Heart right ventricle (tissue), 16 donors: ENCODE data around the gene DHRS2. TPM values are rescaled to one million over a fixed set of nuclear protein-coding genes. Genes with fewer than 3 reads are reported as not detected.
"Not testable (repeated sequence)": the region's sequence is repeated elsewhere in the genome, so short reads cannot be mapped to it uniquely, and the experiment has no call there.

Experiments
- ATAC-seq, 8 donors: fragments of 200-7000 bp; cut with Tn5 transposase; one replicate each; pipeline ENCODE4 v1.9.1; 2020; ENCODE audit warnings: mild to moderate bottlenecking in 8 of 8, moderate library complexity in 8 of 8, moderate number of reproducible peaks in 1 of 8
- DNase-seq, 2 donors: peaks; one replicate each; pipeline ENCODE4 v3.0.0-alpha.2; 2020
- H3K27ac ChIP-seq, 10 donors: fragments of 200-600 bp; sonication (generic) in 2 of 10; one replicate each; pipeline versions ENCODE4 v1.5.0 to v1.8.0; 2020 to 2022; ENCODE audit warnings: mild to moderate bottlenecking in 3 of 10
- H3K27me3 ChIP-seq, 7 donors: fragments of 200-600 bp; one replicate each; pipeline ENCODE4 v1.8.0; 2021 to 2022; ENCODE audit warnings: mild to moderate bottlenecking in 2 of 7
- H3K36me3 ChIP-seq, 9 donors: fragments of 200-600 bp; sonication (generic) in 1 of 9; one replicate each; pipeline versions ENCODE4 v1.5.0 to v1.8.0; 2020 to 2022; ENCODE audit warnings: mild to moderate bottlenecking in 2 of 9
- H3K4me1 ChIP-seq, 9 donors: fragments of 200-600 bp; sonication (generic) in 1 of 9; one replicate each; pipeline versions ENCODE4 v1.5.0 to v1.8.0; 2020 to 2022; ENCODE audit warnings: mild to moderate bottlenecking in 4 of 9
- H3K4me3 ChIP-seq, 10 donors: fragments of 200-600 bp; sonication (generic) in 2 of 10; one replicate each; pipeline versions ENCODE4 v1.5.0 to v1.8.0; 2020 to 2022; ENCODE audit warnings: mild to moderate bottlenecking in 7 of 10, moderate library complexity in 2 of 10
- H3K9me3 ChIP-seq, 11 donors: fragments of 200-600 bp in 10 of 11; sonication (generic) in 2 of 11; one replicate each; pipeline versions ENCODE4 v1.5.0 to v1.8.0; 2013 to 2022; ENCODE audit warnings: mild to moderate bottlenecking in 2 of 11, control low read depth in 1 of 11, moderate library complexity in 1 of 11
- WGBS, 2 donors: extraction: QIAGEN DNeasy Blood & Tissue Kit; methylation state at CpG; one replicate each; pipeline ENCODE4 v1.1.7; 2013; ENCODE audit warnings: inconsistent platforms in 1 of 2; 5-methylcytosine and 5-hydroxymethylcytosine counted together
- intact Hi-C, 10 donors: fragments of 100-400 bp; cut with DNase I; formaldehyde crosslinking; loops; one replicate each; pipeline versions ENCODE4 v1.11.1 to v1.14.2; 2022
- polyA plus RNA-seq, 2 donors: library from polyadenylated mRNA; stranded (reverse); fragments of 200-250 nt; gene quantifications; one replicate each; pipeline ENCODE4 v1.2.3, GENCODE V29; 2013
- total RNA-seq, 10 donors: library from RNA; stranded (reverse); fragmentation: NEBNext Ultra II Directional in 3 of 10; extraction: Animal tissue kit (Norgen Biotek cat#: 25700) in 3 of 10; gene quantifications; one replicate each; pipeline versions ENCODE4 v1.2.1 to v1.2.4, GENCODE V29; 2021 to 2023
- TF ChIP-seq, protein P1 (sequence below), 9 donors: fragments of 200-600 bp; sonication (generic) in 2 of 9; IDR thresholded peaks; one replicate each; pipeline versions ENCODE4 v1.5.0 to v1.8.0; 2021 to 2022; ENCODE audit warnings: antibody characterized with exemption in 9 of 9, mild to moderate bottlenecking in 5 of 9, moderate library complexity in 1 of 9
- donor health status: Arrhythmogenic right ventricular cardiomyopathy.
- donor health status: ischemic (EF 13 %, LVEDD 7.1; RV severe dilation, severe dysfunction).
- donor health status: healthy with polysubstance abuse.
- donor health status: DM: no; HTN: yes; CAD: no.
- donor health status: DM: no; HTN: no; CAD: no.
- donor health status: ischemic (EF 25% LVEDD 6.9; RV normal size, moderate dysfunction).
- donor health status: ischemic (EF 25% LVEDD 5.7; RV mildly dilated, moderate dysfunction).
- donor health status: healthy.
- donor health status: DM: yes; HTN: yes; CAD: no.
- donor health status: Ischemic cardiomyopathy.
- donor health status: ischemic (EF 35%, LVEDD 5.7; RV mildly dilated, moderate dysfunction).
- donor health status: nonischemic (EF 11% LVEDD 7.7; RV severe dilation, severe dysfunction).
- donor health status: DM: yes; HTN: yes; CAD: no.
- donor health status: PGD.
- donor health status: ischemic (EF 29% LVEDD 5.4; RV normal size, mild dysfunction).
- donor health status: nonischemic (EF 23%, LVEDD 6.1; RV moderate dilation, normal function).

The DHRS2 gene
- total and polyA plus RNA-seq, 12 donors, result 0.07 TPM; not detected in 11

DNA sequence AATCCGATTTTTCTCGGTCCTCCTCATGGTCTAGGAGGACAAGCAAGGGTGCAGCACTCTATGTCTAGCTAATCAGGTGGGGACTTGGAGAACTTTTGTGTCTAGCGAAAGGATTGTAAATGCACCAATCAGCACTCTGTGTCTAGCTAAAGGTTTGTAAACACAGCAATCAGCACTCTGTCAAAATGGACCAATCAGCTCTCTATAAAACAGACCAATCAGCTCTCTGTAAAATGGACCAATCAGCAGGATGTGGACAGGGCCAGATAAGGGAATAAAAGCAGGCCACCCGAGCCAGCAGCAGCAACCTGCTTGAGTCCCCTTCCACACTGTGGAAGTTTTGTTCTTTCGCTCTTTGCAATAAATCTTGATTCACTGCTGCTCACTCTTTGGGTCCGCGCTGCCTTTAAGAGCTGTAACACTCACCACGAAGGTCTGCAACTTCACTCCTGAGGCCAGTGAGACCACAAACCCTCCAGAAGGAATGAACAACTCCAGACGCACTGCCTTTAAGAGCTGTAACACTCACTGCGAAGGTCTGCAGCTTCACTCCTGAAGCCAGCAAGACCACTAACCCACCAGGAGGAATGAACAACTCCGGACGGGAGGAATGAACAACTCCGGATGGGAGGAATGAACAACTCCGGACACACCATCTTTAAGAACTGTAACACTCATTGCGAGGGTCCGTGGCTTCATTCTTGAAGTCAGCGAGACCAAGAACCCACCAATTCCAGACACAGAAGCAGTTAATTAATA, 1.7 kb downstream of the DHRS2 start:
- H3K27me3 ChIP-seq, H3K27ac ChIP-seq, ATAC-seq, H3K4me3 ChIP-seq, H3K36me3 ChIP-seq, intact Hi-C loops, DNase-seq: not testable (repeated sequence)
- Histone ChIP-seq H3K4me1 (peaks cover 0 to 12% (median 0%) of the 10 kb centered on the region in 9 donors), H3K9me3 (peaks cover 0 to 12% (median 0%) of the 10 kb centered on the region in 11 donors)
- WGBS, 2 donors, result 91 to 92% methylated on average over 17 of the region's 17 CpGs

DNA sequence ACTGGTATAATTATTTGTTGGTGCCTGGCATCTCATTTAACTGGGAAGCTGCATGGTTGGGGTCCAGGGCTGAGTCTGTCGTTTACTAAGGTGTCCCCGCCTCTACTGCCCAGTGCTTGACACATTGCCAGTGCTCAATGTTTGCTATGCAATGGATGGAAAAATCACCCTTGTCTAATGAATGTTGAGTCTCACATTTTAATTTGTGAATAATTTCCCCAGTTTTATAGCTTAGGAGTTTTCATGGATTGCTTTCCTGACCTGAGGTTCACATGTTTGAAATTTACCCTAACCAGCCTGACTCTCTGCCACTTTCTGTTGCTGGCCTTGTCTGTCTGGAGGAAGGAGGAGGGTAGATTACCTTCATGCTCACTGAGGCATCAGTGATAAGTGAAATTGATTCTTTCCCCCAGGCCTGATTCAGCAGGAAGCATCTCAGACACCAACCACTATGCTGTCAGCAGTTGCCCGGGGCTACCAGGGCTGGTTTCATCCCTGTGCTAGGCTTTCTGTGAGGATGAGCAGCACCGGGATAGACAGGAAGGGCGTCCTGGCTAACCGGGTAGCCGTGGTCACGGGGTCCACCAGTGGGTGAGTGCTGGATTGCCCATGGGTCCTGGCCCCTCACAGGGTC, 2.4 kb downstream of the DHRS2 start:
- ATAC-seq (no peak), DNase-seq (no peak)
- Histone ChIP-seq H3K36me3 (no peaks in the 10 kb centered on the region), H3K27me3 (peaks cover 0 to 2% (median 0%) of the 10 kb centered on the region in 7 donors), H3K27ac (no peak overlapping the region), H3K4me3 (no peak overlapping the region), H3K4me1 (peaks cover 0 to 10% (median 0%) of the 10 kb centered on the region in 9 donors), H3K9me3 (peaks cover 0 to 12% (median 0%) of the 10 kb centered on the region in 11 donors)
- WGBS, 2 donors, result 87 to 91% methylated on average over 8 of the region's 8 CpGs
- TF ChIP-seq, protein P1, sequence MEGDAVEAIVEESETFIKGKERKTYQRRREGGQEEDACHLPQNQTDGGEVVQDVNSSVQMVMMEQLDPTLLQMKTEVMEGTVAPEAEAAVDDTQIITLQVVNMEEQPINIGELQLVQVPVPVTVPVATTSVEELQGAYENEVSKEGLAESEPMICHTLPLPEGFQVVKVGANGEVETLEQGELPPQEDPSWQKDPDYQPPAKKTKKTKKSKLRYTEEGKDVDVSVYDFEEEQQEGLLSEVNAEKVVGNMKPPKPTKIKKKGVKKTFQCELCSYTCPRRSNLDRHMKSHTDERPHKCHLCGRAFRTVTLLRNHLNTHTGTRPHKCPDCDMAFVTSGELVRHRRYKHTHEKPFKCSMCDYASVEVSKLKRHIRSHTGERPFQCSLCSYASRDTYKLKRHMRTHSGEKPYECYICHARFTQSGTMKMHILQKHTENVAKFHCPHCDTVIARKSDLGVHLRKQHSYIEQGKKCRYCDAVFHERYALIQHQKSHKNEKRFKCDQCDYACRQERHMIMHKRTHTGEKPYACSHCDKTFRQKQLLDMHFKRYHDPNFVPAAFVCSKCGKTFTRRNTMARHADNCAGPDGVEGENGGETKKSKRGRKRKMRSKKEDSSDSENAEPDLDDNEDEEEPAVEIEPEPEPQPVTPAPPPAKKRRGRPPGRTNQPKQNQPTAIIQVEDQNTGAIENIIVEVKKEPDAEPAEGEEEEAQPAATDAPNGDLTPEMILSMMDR (IDR thresholded peaks at IDR 0.05), result no peak
- intact Hi-C loops, result no loop called here

DNA sequence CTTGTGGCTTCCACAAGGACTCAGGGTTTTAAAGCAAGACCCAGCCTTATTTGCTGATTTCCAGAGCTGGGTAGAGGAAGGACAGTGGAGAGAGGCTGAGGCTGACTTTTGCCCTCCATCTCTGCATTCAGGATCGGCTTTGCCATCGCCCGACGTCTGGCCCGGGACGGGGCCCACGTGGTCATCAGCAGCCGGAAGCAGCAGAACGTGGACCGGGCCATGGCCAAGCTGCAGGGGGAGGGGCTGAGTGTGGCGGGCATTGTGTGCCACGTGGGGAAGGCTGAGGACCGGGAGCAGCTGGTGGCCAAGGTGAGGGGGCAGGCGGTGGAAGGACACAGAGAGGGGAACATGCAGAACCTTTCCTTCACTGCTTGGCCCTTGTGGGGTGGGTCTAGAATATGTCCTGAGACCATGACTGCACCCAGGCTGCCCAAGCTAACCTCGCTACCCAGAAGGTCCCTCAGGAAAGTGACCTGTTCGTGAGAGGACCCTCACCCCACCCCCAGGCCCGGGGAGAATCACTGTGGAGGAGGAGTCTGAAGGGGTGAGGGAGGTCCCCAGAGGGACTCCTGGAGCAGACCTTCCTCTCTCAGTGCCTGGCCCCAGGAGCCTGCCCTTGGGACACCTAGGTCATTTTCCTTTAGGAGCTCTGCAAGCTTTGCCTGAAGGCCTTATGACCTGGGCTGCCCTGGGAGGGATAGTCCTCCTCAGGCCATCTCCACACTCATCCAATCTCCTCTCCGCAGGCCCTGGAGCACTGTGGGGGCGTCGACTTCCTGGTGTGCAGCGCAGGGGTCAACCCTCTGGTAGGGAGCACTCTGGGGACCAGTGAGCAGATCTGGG, 3.1 kb downstream of the DHRS2 start:
- Histone ChIP-seq H3K27ac (no peak overlapping the region), H3K4me1 (peaks cover 0 to 10% (median 0%) of the 10 kb centered on the region in 9 donors), H3K36me3 (no peaks in the 10 kb centered on the region), H3K9me3 (peaks cover 0 to 12% (median 0%) of the 10 kb centered on the region in 11 donors), H3K4me3 (no peak overlapping the region), H3K27me3 (peaks cover 0 to 3% (median 0%) of the 10 kb centered on the region in 7 donors)
- ATAC-seq (peak in 1 of 8 donors; percentile 33), DNase-seq (no peak)
- 87 to 91% methylated on average over 21 of the region's 21 CpGs for WGBS, 2 donors
- intact Hi-C loops, result no loop called here
- TF ChIP-seq, protein P1 (IDR thresholded peaks at IDR 0.05), result no peak

DNA sequence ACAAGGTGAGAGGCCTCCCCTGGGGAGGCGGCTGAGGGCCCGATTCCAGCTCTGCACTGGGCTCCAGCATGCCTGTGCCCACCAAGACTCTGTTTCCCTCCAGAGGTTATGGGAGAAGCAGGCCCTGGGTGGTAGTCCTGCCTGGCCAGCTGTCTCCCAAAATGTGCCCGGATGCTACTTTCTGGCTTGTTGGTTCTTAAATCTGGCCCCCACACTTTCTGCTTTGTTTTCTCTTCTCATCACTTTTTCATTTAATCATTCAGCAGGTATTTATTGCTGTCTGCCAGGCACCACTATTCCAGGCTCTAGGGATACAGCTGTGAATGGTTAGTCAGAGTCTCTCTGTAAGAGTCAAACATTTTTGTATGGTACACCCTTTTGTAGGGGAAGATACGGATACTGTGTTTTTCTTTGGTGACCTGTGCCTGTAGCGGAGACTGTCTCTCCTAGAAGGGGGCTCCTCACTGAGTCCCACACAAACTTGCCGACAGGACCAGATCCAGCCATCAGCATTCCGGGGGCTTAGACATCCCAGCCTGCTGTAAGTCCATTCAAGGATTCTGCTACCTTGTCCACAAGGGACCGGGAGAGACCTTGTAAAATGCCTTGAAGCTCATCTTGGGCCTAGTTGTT, 3.8 kb downstream of the DHRS2 start:
- Histone ChIP-seq H3K36me3 (no peaks in the 10 kb centered on the region), H3K9me3 (peaks cover 0 to 12% (median 0%) of the 10 kb centered on the region in 11 donors), H3K27me3 (peaks cover 0 to 3% (median 0%) of the 10 kb centered on the region in 7 donors), H3K4me1 (peaks cover 0 to 10% (median 0%) of the 10 kb centered on the region in 9 donors), H3K27ac (no peak overlapping the region), H3K4me3 (no peak overlapping the region)
- intact Hi-C loops, result no loop called here
- peak in 1 of 8 donors; percentile 8 for ATAC-seq
- TF ChIP-seq, protein P1 (IDR thresholded peaks at IDR 0.05), result no peak
- 78 to 85% methylated on average over 8 of the region's 8 CpGs for WGBS, 2 donors
- DNase-seq, result no peak
